IPS-18a (cell line): ENCODE measurements around the gene ADAMTS19.
"Not testable (repeated sequence)": the region's sequence is repeated elsewhere in the genome, so short reads cannot be mapped to it uniquely, and the experiment has no call there.

Experiments
- H3K27ac ChIP-seq: one replicate; pipeline ENCODE4 v1.5.1; 2013; ENCODE audit warnings: low read length
- H3K27me3 ChIP-seq: one replicate; pipeline ENCODE4 v1.6.1; 2013; ENCODE audit warnings: mild to moderate bottlenecking, low read length; ENCODE audit not compliant: control insufficient read depth, insufficient read depth
- H3K36me3 ChIP-seq: one replicate; pipeline ENCODE4 v1.6.1; 2013; ENCODE audit warnings: low read depth, low read length; ENCODE audit not compliant: control insufficient read depth
- H3K4me1 ChIP-seq: one replicate; pipeline ENCODE4 v1.6.1; 2013; ENCODE audit warnings: low read depth, low read length; ENCODE audit not compliant: control insufficient read depth
- H3K4me3 ChIP-seq: one replicate; pipeline ENCODE4 v1.5.1; 2013; ENCODE audit warnings: low read length
- H3K9ac ChIP-seq: one replicate; pipeline ENCODE4 v1.6.1; 2013; ENCODE audit warnings: mild to moderate bottlenecking, low read length, moderate library complexity
- H3K9me3 ChIP-seq: one replicate; pipeline ENCODE4 v1.6.1; 2013; ENCODE audit warnings: low read depth, low read length; ENCODE audit not compliant: control insufficient read depth

ADAMTS19 gene

DNA sequence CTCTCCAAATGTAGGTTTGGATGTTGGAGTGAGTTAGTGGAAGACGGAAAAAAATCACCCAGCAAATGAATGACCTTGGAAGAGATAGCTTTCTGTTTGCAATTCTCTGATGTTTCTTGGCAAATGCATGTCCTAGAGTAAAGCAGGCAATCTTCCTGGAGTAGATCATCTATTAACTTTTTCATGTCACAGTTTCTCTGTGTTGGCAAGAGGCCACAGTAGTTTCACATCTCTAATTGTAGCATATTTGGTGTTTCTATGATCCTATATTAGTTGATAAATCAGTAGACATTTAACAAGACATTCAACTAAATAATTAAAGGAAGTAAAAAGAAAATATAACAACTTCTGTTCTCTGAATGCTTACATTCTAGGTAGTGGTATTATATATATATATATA is 149.6 kb downstream of the ADAMTS19 start:
- no peak overlapping the region for H3K4me3 ChIP-seq
- H3K27me3 ChIP-seq: no peaks in the 10 kb centered on the region
- H3K36me3 ChIP-seq: no peaks in the 10 kb centered on the region
- H3K4me1 ChIP-seq: no peaks in the 10 kb centered on the region
- no peak overlapping the region for H3K9ac ChIP-seq
- no peaks in the 10 kb centered on the region for H3K9me3 ChIP-seq
- no peak overlapping the region for H3K27ac ChIP-seq

DNA sequence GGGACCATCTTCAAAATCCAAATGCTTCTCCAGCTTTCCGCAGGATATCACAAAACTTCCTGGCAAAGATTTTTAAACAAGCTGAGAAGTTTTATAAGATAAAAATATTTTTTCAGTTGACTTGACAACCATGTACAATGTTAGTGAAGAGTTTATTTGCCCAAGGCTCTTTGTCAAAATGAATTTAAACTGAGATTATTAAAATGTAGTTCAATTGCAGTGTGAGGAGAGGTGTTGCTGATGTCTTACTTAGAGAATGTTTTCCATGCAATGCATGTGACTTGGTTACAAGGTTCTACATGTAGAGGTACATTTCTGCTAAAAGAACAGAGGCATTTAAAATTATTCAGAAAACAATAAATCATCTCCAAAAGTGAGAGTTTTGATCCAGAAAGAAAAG is 156.4 kb downstream of the ADAMTS19 start:
- no peak overlapping the region for H3K4me3 ChIP-seq
- H3K9me3 ChIP-seq: no peaks in the 10 kb centered on the region
- H3K9ac ChIP-seq: no peak overlapping the region
- no peak overlapping the region for H3K27ac ChIP-seq
- no peaks in the 10 kb centered on the region for H3K27me3 ChIP-seq
- H3K4me1 ChIP-seq: no peaks in the 10 kb centered on the region
- H3K36me3 ChIP-seq: no peaks in the 10 kb centered on the region

DNA sequence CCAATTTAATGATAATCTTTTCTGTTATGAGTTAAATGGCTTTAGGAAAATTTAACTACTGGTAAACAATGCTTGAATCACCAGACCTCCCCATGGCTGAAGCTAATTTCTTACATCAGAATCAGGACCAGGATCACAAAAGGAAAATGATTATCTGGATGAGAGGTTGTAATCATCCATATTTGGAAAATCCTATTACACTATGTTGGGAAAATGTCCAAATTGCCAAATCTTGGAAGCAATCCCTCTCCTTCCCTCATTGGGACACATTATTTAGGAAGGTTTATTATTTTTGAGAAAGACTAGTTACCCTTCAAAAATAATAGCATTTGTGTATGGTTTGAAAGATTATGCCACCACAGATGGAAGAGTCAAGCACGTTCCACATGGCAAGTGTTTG is 157.1 kb downstream of the ADAMTS19 start:
- Histone ChIP-seq H3K4me3 (no peak overlapping the region), H3K27me3 (no peaks in the 10 kb centered on the region), H3K27ac (no peak overlapping the region), H3K9me3 (no peaks in the 10 kb centered on the region), H3K4me1 (no peaks in the 10 kb centered on the region), H3K36me3 (no peaks in the 10 kb centered on the region), H3K9ac (no peak overlapping the region)

DNA sequence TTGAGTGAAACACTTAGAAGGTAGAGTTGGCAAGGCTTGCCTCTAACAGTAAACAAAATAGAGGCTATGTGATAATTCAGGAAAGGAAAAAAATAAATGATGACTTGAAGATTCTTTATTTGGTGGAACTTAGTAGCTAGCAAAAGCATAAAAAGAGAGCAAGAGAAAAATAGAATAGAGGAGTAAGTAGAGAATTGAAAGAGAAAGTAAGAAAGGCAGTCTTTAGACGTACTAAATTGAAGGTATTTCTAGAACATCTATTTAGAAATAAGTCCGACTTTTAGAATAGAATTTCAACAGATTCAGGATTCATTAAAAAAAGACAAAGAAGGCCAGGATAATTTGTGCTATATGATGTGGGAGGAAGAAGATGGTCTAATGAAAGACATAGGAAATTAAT is 159.7 kb downstream of the ADAMTS19 start:
- H3K27ac ChIP-seq: no peak overlapping the region
- peaks cover 4% of the 10 kb centered on the region for H3K36me3 ChIP-seq
- H3K9me3 ChIP-seq: no peaks in the 10 kb centered on the region
- no peaks in the 10 kb centered on the region for H3K4me1 ChIP-seq
- H3K27me3 ChIP-seq: no peaks in the 10 kb centered on the region
- H3K9ac ChIP-seq: no peak overlapping the region
- H3K4me3 ChIP-seq: no peak overlapping the region

DNA sequence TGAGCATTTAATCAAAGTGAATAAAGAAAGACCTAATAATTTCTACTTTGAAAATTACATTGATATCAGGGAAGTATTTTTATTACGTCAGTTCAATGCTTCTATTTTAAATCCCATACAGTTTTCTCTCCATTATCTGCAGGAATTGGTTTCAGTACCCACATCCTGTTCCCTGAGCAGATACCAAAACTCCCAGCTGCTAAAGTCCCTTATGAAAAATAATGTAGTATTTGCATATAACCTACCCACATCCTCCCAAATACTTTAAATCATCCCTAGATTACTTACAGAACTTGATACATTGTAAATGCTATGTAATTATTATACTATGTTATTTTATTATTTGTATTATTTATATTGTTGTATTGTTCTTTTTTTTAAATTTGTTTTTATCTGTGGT is 162.4 kb downstream of the ADAMTS19 start:
- H3K36me3 ChIP-seq: peaks cover 4% of the 10 kb centered on the region
- H3K27me3 ChIP-seq: no peaks in the 10 kb centered on the region
- no peaks in the 10 kb centered on the region for H3K4me1 ChIP-seq
- H3K27ac ChIP-seq: no peak overlapping the region
- H3K9ac ChIP-seq: no peak overlapping the region
- no peaks in the 10 kb centered on the region for H3K9me3 ChIP-seq
- no peak overlapping the region for H3K4me3 ChIP-seq

DNA sequence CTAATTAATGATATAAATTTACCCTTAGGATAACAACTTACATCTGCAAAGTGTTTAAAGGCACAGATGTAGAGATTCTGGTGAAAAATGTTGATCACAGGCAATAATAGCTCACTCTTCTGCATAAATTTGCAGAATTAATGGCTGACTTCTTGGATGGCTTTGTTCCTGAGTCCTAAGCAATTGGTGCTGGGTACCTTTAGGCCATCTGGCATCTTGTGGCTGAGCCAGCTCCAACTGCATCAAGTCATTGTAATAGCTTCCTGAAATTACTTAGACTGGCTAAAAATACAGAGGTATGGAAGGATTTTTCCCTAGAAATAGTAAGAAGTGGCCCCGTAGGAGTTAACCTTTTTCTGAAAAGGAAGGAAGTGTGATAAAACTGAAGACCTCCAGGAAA is 169.5 kb downstream of the ADAMTS19 start:
- Histone ChIP-seq H3K4me3 (no peak overlapping the region), H3K27me3 (no peaks in the 10 kb centered on the region), H3K9me3 (no peaks in the 10 kb centered on the region), H3K27ac (no peak overlapping the region), H3K9ac (no peak overlapping the region), H3K36me3 (no peaks in the 10 kb centered on the region), H3K4me1 (no peaks in the 10 kb centered on the region)

DNA sequence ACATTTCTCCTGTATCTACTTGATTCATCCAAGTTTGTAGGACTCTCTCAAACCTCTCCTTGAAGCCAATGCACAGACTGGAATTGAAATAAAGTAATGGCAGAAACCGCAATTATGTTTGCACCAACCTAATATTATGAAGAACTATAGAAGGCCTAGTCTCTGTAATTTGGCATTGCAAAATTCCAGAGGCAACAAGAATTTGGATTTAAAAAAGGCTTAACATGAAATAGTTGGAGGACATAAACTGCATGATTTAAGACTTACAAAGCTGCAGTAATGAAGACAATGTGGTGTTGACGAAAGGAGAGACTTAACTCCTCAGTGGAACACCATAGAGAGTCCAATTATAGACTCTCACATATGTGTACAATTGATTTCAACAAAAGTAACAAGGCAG is 170.0 kb downstream of the ADAMTS19 start:
- Histone ChIP-seq H3K27me3 (no peaks in the 10 kb centered on the region), H3K36me3 (no peaks in the 10 kb centered on the region), H3K27ac (no peak overlapping the region), H3K4me1 (no peaks in the 10 kb centered on the region), H3K4me3 (no peak overlapping the region), H3K9me3 (no peaks in the 10 kb centered on the region), H3K9ac (no peak overlapping the region)

DNA sequence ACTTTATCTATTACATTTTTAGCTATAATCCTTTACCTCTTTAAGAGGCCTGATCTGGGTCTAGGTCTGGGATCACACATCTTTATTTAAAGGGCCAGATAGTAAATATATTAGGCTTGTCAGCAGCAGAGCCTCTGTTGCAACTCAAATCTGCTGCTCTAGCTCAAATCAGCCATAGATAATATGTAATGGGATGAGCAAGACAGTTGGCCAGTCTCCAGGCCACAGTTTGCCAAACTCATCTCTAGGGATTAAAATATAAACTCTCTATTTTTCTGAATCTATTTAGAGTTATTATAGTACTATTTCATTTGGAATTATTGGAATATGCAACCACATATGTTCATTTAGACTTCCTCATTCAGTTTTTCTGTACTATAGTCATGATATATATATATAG is 171.9 kb downstream of the ADAMTS19 start:
- H3K9ac ChIP-seq: no peak overlapping the region
- no peak overlapping the region for H3K27ac ChIP-seq
- no peaks in the 10 kb centered on the region for H3K27me3 ChIP-seq
- H3K36me3 ChIP-seq: no peaks in the 10 kb centered on the region
- H3K4me1 ChIP-seq: no peaks in the 10 kb centered on the region
- H3K4me3 ChIP-seq: no peak overlapping the region
- no peaks in the 10 kb centered on the region for H3K9me3 ChIP-seq

DNA sequence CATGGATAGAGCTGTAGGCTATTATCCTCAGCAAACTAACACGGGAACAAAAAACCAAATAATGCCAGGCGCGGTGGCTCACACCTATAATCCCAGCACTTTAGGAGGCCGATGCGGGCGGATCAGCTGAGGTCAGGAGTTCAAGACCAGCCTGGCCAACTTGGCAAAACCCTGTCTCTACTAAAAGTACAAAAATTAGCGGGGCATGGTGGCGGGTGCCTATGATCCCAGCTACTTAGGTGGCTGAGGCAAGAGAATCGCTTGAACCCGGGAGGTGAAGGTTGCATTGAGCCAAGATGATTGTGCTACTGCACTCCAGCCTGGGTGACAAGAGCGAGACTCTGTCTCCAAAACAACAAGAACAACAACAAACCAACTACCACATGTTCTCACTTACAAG is 177.4 kb downstream of the ADAMTS19 start:
- H3K4me1 ChIP-seq, H3K9ac ChIP-seq, H3K36me3 ChIP-seq, H3K9me3 ChIP-seq, H3K4me3 ChIP-seq, H3K27me3 ChIP-seq, H3K27ac ChIP-seq: not testable (repeated sequence)

DNA sequence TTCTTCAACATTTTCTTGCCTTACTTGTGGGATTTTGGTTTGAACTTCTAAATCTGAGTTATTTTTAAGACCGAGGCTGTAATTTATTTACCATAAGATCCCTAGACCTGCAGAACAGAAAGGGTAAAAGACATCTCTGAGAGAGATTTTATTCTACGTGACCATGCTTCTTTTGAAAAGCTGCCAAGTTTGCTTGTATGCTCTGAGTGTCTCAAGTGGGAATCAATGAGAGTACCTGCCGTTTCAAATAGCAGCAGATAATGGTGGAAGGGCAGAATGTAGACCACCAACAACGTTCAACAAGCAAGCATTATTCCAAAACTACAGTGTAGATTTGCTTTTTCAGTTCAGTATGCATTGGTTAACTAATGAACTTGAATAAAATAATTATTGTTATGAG is 179.2 kb downstream of the ADAMTS19 start:
- Histone ChIP-seq H3K9ac (no peak overlapping the region), H3K4me3 (no peak overlapping the region), H3K9me3 (no peaks in the 10 kb centered on the region), H3K36me3 (no peaks in the 10 kb centered on the region), H3K27me3 (no peaks in the 10 kb centered on the region), H3K27ac (no peak overlapping the region), H3K4me1 (no peaks in the 10 kb centered on the region)

DNA sequence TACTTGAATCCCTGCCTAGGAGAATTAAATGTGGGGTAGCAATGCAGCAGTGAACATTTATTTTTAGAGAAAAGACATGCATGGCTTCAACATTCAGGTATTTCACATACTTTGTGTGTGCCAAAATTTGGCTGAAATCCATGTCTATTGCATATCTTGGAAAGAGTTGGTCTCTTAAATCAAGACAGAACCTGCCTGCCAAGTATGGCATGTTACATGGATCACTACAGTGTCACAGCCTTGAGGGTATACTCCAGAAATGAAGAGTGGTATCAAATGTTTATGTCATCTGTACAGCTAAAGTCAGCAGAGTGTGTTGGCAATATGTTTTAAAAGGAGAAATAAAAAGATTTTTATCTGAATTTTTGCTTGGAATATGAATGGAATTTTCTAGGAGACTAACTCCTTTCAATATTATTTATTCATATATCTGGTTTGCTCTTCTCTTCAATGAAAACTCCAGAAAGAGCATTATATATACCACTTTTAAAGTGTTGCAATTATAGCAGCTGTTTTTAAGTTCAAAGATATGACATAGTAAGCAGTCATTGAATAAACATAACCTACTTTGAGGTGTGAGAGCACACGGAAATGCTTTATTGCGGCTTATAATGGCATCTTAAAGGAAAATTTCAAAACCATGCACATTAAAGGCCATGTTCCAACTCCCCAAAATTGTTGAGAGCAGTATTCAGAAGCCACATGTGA is 192.4 kb downstream of the ADAMTS19 start:
- Histone ChIP-seq H3K27me3 (no peaks in the 10 kb centered on the region), H3K9me3 (no peaks in the 10 kb centered on the region), H3K36me3 (peaks cover 28% of the 10 kb centered on the region), H3K27ac (no peak overlapping the region), H3K4me1 (peaks cover 9% of the 10 kb centered on the region), H3K4me3 (no peak overlapping the region), H3K9ac (no peak overlapping the region)

DNA sequence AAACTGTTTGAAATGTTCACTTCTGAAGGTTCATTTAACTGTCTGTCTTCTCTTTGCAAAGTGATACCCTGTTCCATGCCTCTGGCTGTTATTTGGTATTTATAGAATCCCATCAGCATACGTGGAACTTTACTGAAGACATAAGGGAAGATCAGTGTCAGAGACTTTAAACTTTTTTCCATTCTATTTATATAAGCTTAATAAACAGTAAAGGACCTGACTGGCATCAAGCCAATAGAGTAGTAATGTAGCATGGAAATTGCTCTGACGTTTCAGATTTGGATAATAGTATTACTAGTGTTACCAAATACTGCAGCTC is 192.9 kb downstream of the ADAMTS19 start:
- Histone ChIP-seq H3K4me3 (no peak overlapping the region), H3K9me3 (no peaks in the 10 kb centered on the region), H3K4me1 (peaks cover 9% of the 10 kb centered on the region), H3K27me3 (no peaks in the 10 kb centered on the region), H3K9ac (no peak overlapping the region), H3K27ac (no peak overlapping the region), H3K36me3 (peaks cover 28% of the 10 kb centered on the region)
